OCI-LY7 (cell line): ENCODE data around the gene NTNG2. TPM values are rescaled to one million over a fixed set of nuclear protein-coding genes. Genes with fewer than 3 reads are reported as not detected.

ENCODE experiments used
- BruUV-seq: library from RNA; stranded (reverse); fragments of 400-500 nt; replicated peaks from 2 replicates; lab custom pipeline; 2021; lab: Mats Ljungman, UMichigan
- CTCF ChIA-PET: fragments of 300-600 bp; sonication (Branson Sonifier 250); formaldehyde crosslinking; loops from one replicate; lab custom pipeline; 2022; ENCODE audit warnings: antibody characterized with exemption; ENCODE audit not compliant: unreplicated experiment; lab: Charles Lee
- POLR2A ChIA-PET: fragments of 300-600 bp; sonication (Branson Sonifier 250); formaldehyde crosslinking; loops from one replicate; lab custom pipeline; 2022; ENCODE audit warnings: antibody characterized with exemption; lab: Charles Lee
- DNase-seq: peaks from one replicate; pipeline ENCODE4 v3.0.0-alpha.2; 2015; ENCODE audit warnings: low spot score
- H2AFZ ChIP-seq: fragments of 200-600 bp; sonication (generic), shearing (Covaris generic); 2 replicates; pipeline ENCODE4 v1.6.1; 2014; ENCODE audit warnings: mild to moderate bottlenecking, antibody characterized with exemption, low read length, moderate library complexity
- H3K27ac ChIP-seq: fragments of 200-600 bp; sonication (generic); 2 replicates; pipeline ENCODE4 v1.5.1; 2014; ENCODE audit warnings: mixed run types, low read depth, mild to moderate bottlenecking, moderate library complexity, low read length, inconsistent platforms; ENCODE audit not compliant: poor library complexity, severe bottlenecking
- H3K36me3 ChIP-seq: fragments of 200-600 bp; sonication (generic); 2 replicates; pipeline ENCODE4 v1.6.1; 2014; ENCODE audit warnings: mild to moderate bottlenecking, antibody characterized with exemption, low read length, moderate library complexity, mixed read lengths; ENCODE audit not compliant: insufficient read depth
- H3K4me1 ChIP-seq: fragments of 200-600 bp; sonication (generic); 2 replicates; pipeline ENCODE4 v1.5.1; 2014; ENCODE audit warnings: mild to moderate bottlenecking, low read length; ENCODE audit not compliant: insufficient read depth, poor library complexity, severe bottlenecking
- H3K4me2 ChIP-seq: fragments of 200-600 bp; sonication (generic); 2 replicates; pipeline ENCODE4 v1.6.1; 2014; ENCODE audit warnings: mild to moderate bottlenecking, low read length
- H3K4me3 ChIP-seq: fragments of 200-600 bp; sonication (generic); 2 replicates; pipeline ENCODE4 v1.5.1; 2014; ENCODE audit warnings: mild to moderate bottlenecking, low read depth, low read length; ENCODE audit not compliant: poor library complexity, severe bottlenecking
- H3K79me2 ChIP-seq: fragments of 200-600 bp; sonication (generic); 2 replicates; pipeline ENCODE4 v1.6.1; 2016; ENCODE audit warnings: low read depth, mild to moderate bottlenecking, low read length, moderate library complexity, mixed read lengths; ENCODE audit not compliant: insufficient read depth
- H3K9me2 ChIP-seq: fragments of 200-600 bp; sonication (generic); 2 replicates; pipeline ENCODE4 v1.6.1; 2016; ENCODE audit warnings: mild to moderate bottlenecking, low read length, mixed read lengths; ENCODE audit not compliant: insufficient read depth
- H3K9me3 ChIP-seq: fragments of 200-600 bp; sonication (generic); 2 replicates; pipeline ENCODE4 v1.6.1; 2014; ENCODE audit warnings: mild to moderate bottlenecking, mixed run types, low read length, mixed read lengths
- H4K20me1 ChIP-seq: fragments of 200-600 bp; sonication (generic); 2 replicates; pipeline ENCODE4 v1.6.1; 2014; ENCODE audit warnings: mild to moderate bottlenecking, antibody characterized with exemption, low read length, moderate library complexity, mixed read lengths; ENCODE audit not compliant: insufficient read depth
- EZH2phosphoT487 ChIP-seq: fragments of 200-600 bp; sonication (generic); IDR thresholded peaks from 2 replicates; pipeline ENCODE4 v1.6.1; 2018; ENCODE audit warnings: low read depth, borderline replicate concordance, mild to moderate bottlenecking, mixed run types, antibody characterized with exemption, low read length, moderate library complexity, mixed read lengths
- intact Hi-C: fragments of 100-400 bp; cut with micrococcal nuclease; formaldehyde crosslinking; loops from one replicate; pipeline ENCODE4 v1.10.0; 2022; ENCODE audit not compliant: unreplicated experiment
- total RNA-seq, 2 experiments: library from RNA; depleted of rRNA in 1 of 2; stranded (reverse); fragments of >200 nt in 1 of 2; shearing (Covaris generic) in 1 of 2; gene quantifications; 2 replicates each; pipeline ENCODE4 v1.2.3, GENCODE V29; 2014 to 2022
- TF ChIP-seq, protein P1 (sequence below): fragments of 200-600 bp; sonication (generic); conservative IDR thresholded peaks from 2 replicates; pipeline ENCODE4 v1.5.1; 2014; ENCODE audit warnings: mild to moderate bottlenecking, antibody characterized with exemption, low read length, moderate library complexity, mixed read lengths

Gene NTNG2
- total RNA-seq, 2 experiments from 2014 or later: 3.2 to 7.5 TPM

DNA sequence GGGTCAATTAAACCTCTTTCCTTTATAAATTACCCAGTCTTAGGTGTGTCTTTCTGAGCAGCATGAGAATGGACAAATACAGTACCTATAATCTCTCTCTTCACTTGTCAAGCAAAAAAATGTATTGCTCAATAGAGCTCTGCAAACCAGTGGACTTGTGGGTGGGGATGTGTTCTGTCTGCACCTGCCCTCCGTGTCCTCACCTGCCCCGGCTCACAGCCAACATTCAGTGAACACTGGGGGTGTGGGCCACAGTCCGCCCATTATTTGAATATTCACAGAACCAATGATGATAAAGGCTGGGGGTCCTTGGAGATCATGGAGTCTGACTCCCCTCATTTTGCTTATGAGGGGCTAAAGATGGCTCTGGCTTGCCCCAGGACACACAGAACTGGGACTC lies 45.3 kb upstream of the NTNG2 start:
- H3K9me3 ChIP-seq: no peaks in the 10 kb centered on the region
- H3K4me1 ChIP-seq: no peaks in the 10 kb centered on the region
- no peaks in the 10 kb centered on the region for H3K36me3 ChIP-seq

GRCh38 chr9:132117694-132118093 lies 44.2 kb upstream of the NTNG2 start:
- Histone ChIP-seq H3K79me2 (no peaks in the 10 kb centered on the region), H3K4me3 (no peak overlapping the region), H3K36me3 (no peaks in the 10 kb centered on the region), H3K27ac (no peak overlapping the region), H4K20me1 (no peaks in the 10 kb centered on the region), H3K9me3 (no peaks in the 10 kb centered on the region), H3K4me1 (no peaks in the 10 kb centered on the region), H2AFZ (no peak overlapping the region), H3K9me2 (no peaks in the 10 kb centered on the region), H3K4me2 (no peak overlapping the region)
- CTCF ChIA-PET: no interaction called here
- DNase-seq: no peak
- TF ChIP-seq, protein P1, sequence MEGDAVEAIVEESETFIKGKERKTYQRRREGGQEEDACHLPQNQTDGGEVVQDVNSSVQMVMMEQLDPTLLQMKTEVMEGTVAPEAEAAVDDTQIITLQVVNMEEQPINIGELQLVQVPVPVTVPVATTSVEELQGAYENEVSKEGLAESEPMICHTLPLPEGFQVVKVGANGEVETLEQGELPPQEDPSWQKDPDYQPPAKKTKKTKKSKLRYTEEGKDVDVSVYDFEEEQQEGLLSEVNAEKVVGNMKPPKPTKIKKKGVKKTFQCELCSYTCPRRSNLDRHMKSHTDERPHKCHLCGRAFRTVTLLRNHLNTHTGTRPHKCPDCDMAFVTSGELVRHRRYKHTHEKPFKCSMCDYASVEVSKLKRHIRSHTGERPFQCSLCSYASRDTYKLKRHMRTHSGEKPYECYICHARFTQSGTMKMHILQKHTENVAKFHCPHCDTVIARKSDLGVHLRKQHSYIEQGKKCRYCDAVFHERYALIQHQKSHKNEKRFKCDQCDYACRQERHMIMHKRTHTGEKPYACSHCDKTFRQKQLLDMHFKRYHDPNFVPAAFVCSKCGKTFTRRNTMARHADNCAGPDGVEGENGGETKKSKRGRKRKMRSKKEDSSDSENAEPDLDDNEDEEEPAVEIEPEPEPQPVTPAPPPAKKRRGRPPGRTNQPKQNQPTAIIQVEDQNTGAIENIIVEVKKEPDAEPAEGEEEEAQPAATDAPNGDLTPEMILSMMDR: no peak
- TF ChIP-seq EZH2phosphoT487: no peak
- intact Hi-C loops: no loop called here
- BruUV-seq: no TSS peak
- POLR2A ChIA-PET: no interaction called here

More for the DNA sequence above, 45.3 kb upstream of the NTNG2 start:
- Histone ChIP-seq H4K20me1 (no peaks in the 10 kb centered on the region), H3K27ac (no peak overlapping the region), H3K4me2 (no peak overlapping the region), H3K4me3 (no peak overlapping the region), H3K9me2 (no peaks in the 10 kb centered on the region), H2AFZ (no peak overlapping the region), H3K79me2 (no peaks in the 10 kb centered on the region)
- no TSS peak for BruUV-seq
- CTCF ChIA-PET: no interaction called here
- TF ChIP-seq, protein P1: no peak
- TF ChIP-seq EZH2phosphoT487: no peak
- no peak for DNase-seq
- intact Hi-C loops: no loop called here
- POLR2A ChIA-PET: no interaction called here

DNA sequence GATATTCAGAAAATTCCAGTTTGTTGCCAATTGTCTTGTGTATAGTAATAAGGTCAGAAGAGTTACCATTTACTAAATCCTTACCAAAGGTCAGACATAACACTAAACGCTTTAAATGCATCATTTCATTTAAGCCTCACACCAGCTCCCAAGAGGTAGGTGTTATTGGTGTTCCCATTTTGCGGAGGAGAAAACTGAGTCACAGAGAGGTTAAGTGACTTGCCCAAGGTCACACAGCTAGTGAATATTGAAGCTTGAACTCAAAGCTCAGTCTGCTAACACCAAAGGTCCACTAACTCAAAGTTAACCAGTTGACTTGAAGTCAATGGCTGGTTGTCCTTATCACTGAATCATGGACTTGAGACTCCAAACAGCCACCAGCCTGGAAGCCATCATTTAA lies 40.8 kb upstream of the NTNG2 start:
- no peaks in the 10 kb centered on the region for H3K9me3 ChIP-seq
- no peaks in the 10 kb centered on the region for H4K20me1 ChIP-seq
- ChIA-PET CTCF (no interaction called here), POLR2A (no interaction called here)
- H3K4me1 ChIP-seq: no peaks in the 10 kb centered on the region
- H3K79me2 ChIP-seq: no peaks in the 10 kb centered on the region
- DNase-seq: no peak
- TF ChIP-seq, protein P1: no peak
- TF ChIP-seq EZH2phosphoT487: no peak
- H3K4me2 ChIP-seq: no peak overlapping the region
- BruUV-seq: no TSS peak
- intact Hi-C loops: no loop called here
- no peak overlapping the region for H2AFZ ChIP-seq
- no peak overlapping the region for H3K4me3 ChIP-seq
- no peaks in the 10 kb centered on the region for H3K36me3 ChIP-seq
- no peak overlapping the region for H3K27ac ChIP-seq
- H3K9me2 ChIP-seq: no peaks in the 10 kb centered on the region
